Measurements from ENCODE around the gene KRTCAP2.

The KRTCAP2 gene

GRCh38 chr1:155208541-155209311, 35.6 kb upstream of the KRTCAP2 start, which contains the start of gene MTX1:
MTX1 (plus strand) TSS chr1:155208695; CDS start chr1:155208805, 110 bp downstream.
- Histone ChIP-seq H3K4me3 (ENCODE audit: extremely low read depth, insufficient read depth, low read length, poor library complexity, severe bottlenecking) (peak within 1 kb of the TSS; percentile 82), H3K4me1 (ENCODE audit: control insufficient read depth, insufficient read depth, low read length, poor library complexity, severe bottlenecking) (peaks cover 8% of the 10 kb centered on the region), H3K9me3 (ENCODE audit: control insufficient read depth, low read length) (no peaks in the 10 kb centered on the region), H3K36me3 (ENCODE audit: control insufficient read depth, insufficient read depth, low read length) (peaks cover 33% of the 10 kb centered on the region), H3K27ac (ENCODE audit: low read depth, low read length, severe bottlenecking) (peak within 1 kb of the TSS; percentile 100)
- 0 to 1% methylated on average over 46 to 58 of the region's 64 CpGs for WGBS, 2 experiments (ENCODE audit: insufficient coverage in 2 of 2)

- peaks cover 41% of the 10 kb centered on the region for H3K36me3 ChIP-seq (ENCODE audit: control insufficient read depth, insufficient read depth, low read length)
- H3K4me1 ChIP-seq (ENCODE audit: control insufficient read depth, insufficient read depth, low read length, poor library complexity, severe bottlenecking), result peaks cover 8% of the 10 kb centered on the region
- peak within 1 kb of the TSS; percentile 82 for H3K4me3 ChIP-seq (ENCODE audit: extremely low read depth, insufficient read depth, low read length, poor library complexity, severe bottlenecking)
- H3K27ac ChIP-seq (ENCODE audit: low read depth, low read length, severe bottlenecking), result peak within 1 kb of the TSS; percentile 100
- 7 to 8% methylated on average over 11 to 12 of the region's 17 CpGs for WGBS, 2 experiments (ENCODE audit: insufficient coverage in 2 of 2)
- H3K9me3 ChIP-seq (ENCODE audit: control insufficient read depth, low read length), result no peaks in the 10 kb centered on the region
Observed at GRCh38 chr1:155207806-155208540, 34.9 kb upstream of the KRTCAP2 start, which contains the start of gene THBS3. THBS3 (minus strand) TSS chr1:155207897; CDS start chr1:155207876, 21 bp downstream.

- 12 to 19% methylated on average over 8 to 13 of the region's 13 CpGs for WGBS, 2 experiments (ENCODE audit: insufficient coverage in 2 of 2)
- Histone ChIP-seq H3K36me3 (ENCODE audit: control insufficient read depth, insufficient read depth, low read length) (peaks cover 47% of the 10 kb centered on the region), H3K4me1 (ENCODE audit: control insufficient read depth, insufficient read depth, low read length, poor library complexity, severe bottlenecking) (peaks cover 8% of the 10 kb centered on the region), H3K4me3 (ENCODE audit: extremely low read depth, insufficient read depth, low read length, poor library complexity, severe bottlenecking) (peak overlapping the region; percentile 82), H3K27ac (ENCODE audit: low read depth, low read length, severe bottlenecking) (peak overlapping the region; percentile 100), H3K9me3 (ENCODE audit: control insufficient read depth, low read length) (no peaks in the 10 kb centered on the region)
Observed at GRCh38 chr1:155206891-155207805, 34.0 kb upstream of the KRTCAP2 start.

- Histone ChIP-seq H3K4me1 (ENCODE audit: control insufficient read depth, insufficient read depth, low read length, poor library complexity, severe bottlenecking) (peaks cover 8% of the 10 kb centered on the region), H3K27ac (ENCODE audit: low read depth, low read length, severe bottlenecking) (no peak overlapping the region), H3K36me3 (ENCODE audit: control insufficient read depth, insufficient read depth, low read length) (peaks cover 55% of the 10 kb centered on the region), H3K9me3 (ENCODE audit: control insufficient read depth, low read length) (no peaks in the 10 kb centered on the region), H3K4me3 (ENCODE audit: extremely low read depth, insufficient read depth, low read length, poor library complexity, severe bottlenecking) (no peak overlapping the region)
- WGBS, 2 experiments (ENCODE audit: insufficient coverage in 2 of 2), result 88 to 91% methylated on average over 3 to 7 of the region's 9 CpGs
Observed at GRCh38 chr1:155205969-155206593, 33.0 kb upstream of the KRTCAP2 start.

DNA sequence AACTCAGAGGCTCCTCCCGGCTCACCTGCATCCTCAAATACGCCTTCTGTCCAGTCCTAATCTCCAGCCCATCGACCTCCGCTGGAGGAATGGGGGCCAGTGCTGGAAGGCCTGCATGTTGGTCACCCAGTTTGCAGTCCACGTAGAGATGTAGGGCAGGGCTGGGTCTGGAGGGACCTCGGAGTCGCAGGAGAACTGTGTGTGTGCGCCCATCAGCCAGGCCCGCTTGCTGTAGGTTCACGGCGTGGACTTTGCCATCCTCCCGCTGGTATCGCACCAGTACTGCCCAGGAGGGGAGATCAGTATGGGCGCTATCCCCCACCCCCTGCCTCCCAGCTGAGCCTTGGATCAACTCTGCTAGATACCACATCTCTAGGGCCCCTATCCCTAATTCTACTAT, 31.9 kb upstream of the KRTCAP2 start:
- Histone ChIP-seq H3K9me3 (ENCODE audit: control insufficient read depth, low read length) (no peaks in the 10 kb centered on the region), H3K27ac (ENCODE audit: low read depth, low read length, severe bottlenecking) (no peak overlapping the region), H3K4me1 (ENCODE audit: control insufficient read depth, insufficient read depth, low read length, poor library complexity, severe bottlenecking) (peaks cover 8% of the 10 kb centered on the region), H3K36me3 (ENCODE audit: control insufficient read depth, insufficient read depth, low read length) (peaks cover 60% of the 10 kb centered on the region), H3K4me3 (ENCODE audit: extremely low read depth, insufficient read depth, low read length, poor library complexity, severe bottlenecking) (no peak overlapping the region)
- 95 to 96% methylated on average over 11 to 12 of the region's 14 CpGs for WGBS, 2 experiments (ENCODE audit: insufficient coverage in 2 of 2)

DNA sequence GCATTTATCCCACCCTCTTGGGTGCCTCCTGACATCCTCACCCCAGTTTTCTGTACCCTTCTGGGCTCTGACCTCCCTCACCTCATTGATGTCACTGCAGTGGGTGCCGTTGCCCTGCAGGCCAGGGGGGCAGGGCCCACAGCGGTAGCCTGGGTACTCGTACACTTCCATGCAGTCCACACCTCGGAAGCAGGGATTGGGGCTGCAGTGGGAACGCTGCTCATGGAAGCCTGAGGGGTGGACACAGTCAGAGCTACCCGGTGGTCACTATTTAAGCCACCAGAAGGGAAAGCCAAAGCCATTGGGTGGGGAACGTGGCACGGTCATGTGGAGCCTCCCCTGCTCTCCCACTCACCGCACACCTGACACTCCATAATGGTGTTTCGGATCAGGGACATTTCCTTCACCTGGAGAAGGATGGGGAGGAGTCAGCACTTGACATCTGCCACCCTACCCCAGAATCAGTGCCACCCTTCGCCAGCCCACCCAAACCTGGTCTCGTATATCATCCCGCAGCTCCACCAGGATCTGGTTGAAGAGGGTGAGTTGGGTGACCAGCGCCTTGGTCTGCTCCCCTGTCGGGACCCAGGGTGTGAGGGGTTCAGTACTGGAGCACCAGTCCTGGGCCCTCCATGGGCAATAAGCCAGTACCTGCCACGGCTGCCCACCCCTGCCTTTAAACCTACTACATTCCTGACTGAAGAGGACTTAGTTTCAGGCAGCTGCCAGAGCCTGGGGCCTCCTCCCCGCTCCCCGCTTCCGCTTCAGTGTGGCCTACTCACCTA, 29.8 kb upstream of the KRTCAP2 start:
- Histone ChIP-seq H3K4me3 (ENCODE audit: extremely low read depth, insufficient read depth, low read length, poor library complexity, severe bottlenecking) (no peak overlapping the region), H3K27ac (ENCODE audit: low read depth, low read length, severe bottlenecking) (no peak overlapping the region), H3K9me3 (ENCODE audit: control insufficient read depth, low read length) (no peaks in the 10 kb centered on the region), H3K4me1 (ENCODE audit: control insufficient read depth, insufficient read depth, low read length, poor library complexity, severe bottlenecking) (peaks cover 3% of the 10 kb centered on the region), H3K36me3 (ENCODE audit: control insufficient read depth, insufficient read depth, low read length) (peaks cover 75% of the 10 kb centered on the region)
- 90 to 98% methylated on average over 12 to 18 of the region's 19 CpGs for WGBS, 2 experiments (ENCODE audit: insufficient coverage in 2 of 2)

DNA sequence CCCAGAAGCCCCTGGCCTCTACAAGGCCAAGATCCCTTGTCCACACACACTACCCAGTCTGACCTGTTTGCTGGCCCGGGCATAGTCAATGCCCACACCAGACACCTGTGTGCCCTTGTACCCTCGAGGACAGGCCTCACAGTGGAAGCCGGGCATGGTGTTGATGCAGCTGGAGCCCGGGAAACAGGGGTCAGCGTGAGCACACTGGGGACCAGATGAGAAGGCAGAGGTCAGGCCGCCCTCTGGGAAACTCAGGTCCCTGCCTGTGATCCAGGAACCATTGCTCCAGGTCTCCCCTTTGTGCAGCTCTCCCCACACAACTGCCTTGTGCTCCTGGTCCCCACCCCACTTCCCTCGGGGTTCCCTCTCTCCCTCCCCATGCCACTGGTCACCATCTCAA, 29.1 kb upstream of the KRTCAP2 start:
- Histone ChIP-seq H3K4me3 (ENCODE audit: extremely low read depth, insufficient read depth, low read length, poor library complexity, severe bottlenecking) (no peak overlapping the region), H3K27ac (ENCODE audit: low read depth, low read length, severe bottlenecking) (no peak overlapping the region), H3K36me3 (ENCODE audit: control insufficient read depth, insufficient read depth, low read length) (peaks cover 82% of the 10 kb centered on the region), H3K9me3 (ENCODE audit: control insufficient read depth, low read length) (no peaks in the 10 kb centered on the region), H3K4me1 (ENCODE audit: control insufficient read depth, insufficient read depth, low read length, poor library complexity, severe bottlenecking) (no peaks in the 10 kb centered on the region)
- WGBS, 2 experiments (ENCODE audit: insufficient coverage in 2 of 2), result 92 to 93% methylated on average over 5 of the region's 7 CpGs

DNA sequence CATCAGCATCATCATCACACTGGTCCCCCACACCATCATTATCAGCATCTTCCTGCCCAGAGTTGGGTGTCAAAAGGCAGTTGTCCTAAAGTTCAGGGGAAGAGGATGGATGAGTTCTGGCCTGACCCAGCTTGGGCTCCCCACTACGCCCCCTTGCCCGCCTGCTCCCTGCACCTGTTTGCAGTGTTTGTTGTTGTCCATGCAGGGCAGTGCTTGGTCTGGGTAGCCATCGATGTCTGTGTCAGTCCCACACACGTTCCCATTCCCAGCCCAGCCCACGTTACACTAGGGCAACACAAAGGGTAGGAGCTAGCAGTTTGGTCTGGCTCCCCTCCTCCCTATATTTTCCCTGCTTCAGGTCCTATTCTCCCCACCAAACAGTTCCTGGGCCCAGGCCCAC, 27.8 kb upstream of the KRTCAP2 start:
- Histone ChIP-seq H3K4me1 (ENCODE audit: control insufficient read depth, insufficient read depth, low read length, poor library complexity, severe bottlenecking) (peaks cover 6% of the 10 kb centered on the region), H3K4me3 (ENCODE audit: extremely low read depth, insufficient read depth, low read length, poor library complexity, severe bottlenecking) (no peak overlapping the region), H3K9me3 (ENCODE audit: control insufficient read depth, low read length) (no peaks in the 10 kb centered on the region), H3K36me3 (ENCODE audit: control insufficient read depth, insufficient read depth, low read length) (peaks cover 89% of the 10 kb centered on the region), H3K27ac (ENCODE audit: low read depth, low read length, severe bottlenecking) (no peak overlapping the region)
- WGBS, 2 experiments (ENCODE audit: insufficient coverage in 2 of 2), result 82 to 92% methylated on average over 2 to 3 of the region's 5 CpGs

GRCh38 chr1:155199792-155200191, 26.7 kb upstream of the KRTCAP2 start:
- no peaks in the 10 kb centered on the region for H3K9me3 ChIP-seq (ENCODE audit: control insufficient read depth, low read length)
- no peak overlapping the region for H3K27ac ChIP-seq (ENCODE audit: low read depth, low read length, severe bottlenecking)
- peaks cover 78% of the 10 kb centered on the region for H3K36me3 ChIP-seq (ENCODE audit: control insufficient read depth, insufficient read depth, low read length)
- H3K4me3 ChIP-seq (ENCODE audit: extremely low read depth, insufficient read depth, low read length, poor library complexity, severe bottlenecking), result no peak overlapping the region
- WGBS, 2 experiments (ENCODE audit: insufficient coverage in 2 of 2), result 92 to 100% methylated on average over 2 of the region's 4 CpGs
- H3K4me1 ChIP-seq (ENCODE audit: control insufficient read depth, insufficient read depth, low read length, poor library complexity, severe bottlenecking), result peaks cover 13% of the 10 kb centered on the region
